ENCODE measurements around the gene DLGAP1. TPM values are rescaled to one million over a fixed set of nuclear protein-coding genes. Genes with fewer than 3 reads are reported as not detected.

The DLGAP1 gene
- total and polyA plus RNA-seq, 2 of the 8 experiments (the other 6 are each of a cell fraction or from before 2014, with no cell fraction given), result 11.8 to 16.9 TPM

DNA sequence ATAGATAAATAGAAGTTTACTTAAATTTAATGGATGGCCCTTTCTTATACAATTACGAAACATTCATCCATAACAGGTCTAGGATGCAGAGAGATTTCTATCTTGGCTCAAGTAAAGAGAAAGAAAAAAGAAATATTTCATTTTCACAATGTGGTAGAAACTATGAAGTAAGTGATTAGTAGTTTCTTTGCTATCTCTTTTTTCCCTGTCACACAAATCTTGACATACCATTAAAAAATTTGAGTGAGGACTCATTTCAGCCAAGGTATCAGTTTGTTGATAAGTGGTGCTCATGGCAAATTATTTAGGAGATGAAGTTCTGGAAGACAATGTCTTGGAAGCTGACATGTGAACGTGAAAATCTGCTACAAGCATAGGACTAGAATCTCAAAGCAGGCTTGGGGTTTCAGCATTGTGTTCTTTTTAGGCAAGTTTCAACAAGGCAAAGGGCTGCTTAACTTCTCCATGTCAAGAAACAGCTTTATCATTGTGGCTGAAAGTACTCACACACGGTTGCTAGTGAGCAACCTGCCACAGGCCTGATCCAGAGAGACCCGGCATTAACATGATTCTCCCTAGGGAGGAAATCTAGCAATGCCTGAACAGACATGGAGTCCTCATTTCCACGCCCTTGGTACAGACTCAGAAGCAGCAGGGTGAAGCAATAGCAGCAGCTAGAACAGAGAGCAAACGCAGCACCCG is 414.6 kb downstream of the DLGAP1 start:
- Histone ChIP-seq H3K18ac (ENCODE audit: extremely low read depth, low read length) (no peak overlapping the region), H2AFZ (ENCODE audit: low read length) (no peak overlapping the region), H3K14ac (ENCODE audit: insufficient read length) (no peak overlapping the region), H3K4me2 (ENCODE audit: insufficient read depth in 1 of 2, low read depth in 2 of 2, low read length in 2 of 2) (no peak overlapping the region), H3K36me3 (ENCODE audit: control insufficient read depth in 2 of 4, insufficient read depth in 4 of 4, low read length in 3 of 4) (no peaks in the 10 kb centered on the region), H2BK15ac (ENCODE audit: low read length) (no peak overlapping the region), H3K4me3 (ENCODE audit: extremely low read depth in 1 of 4, insufficient read depth in 2 of 4, low read depth in 3 of 4, low read length in 4 of 4) (no peak overlapping the region), H3K9me3 (ENCODE audit: insufficient read depth in 2 of 2, low read depth in 1 of 2, low read length in 1 of 2) (no peaks in the 10 kb centered on the region), H3K27ac (ENCODE audit: low read depth, low read length) (no peak overlapping the region), H3K56ac (replicated peaks; ENCODE audit: insufficient read length, low read depth, low read length) (no peak overlapping the region), H2BK5ac (ENCODE audit: low read depth, low read length) (no peak overlapping the region), H2BK120ac (replicated peaks; ENCODE audit: low read depth, low read length) (no peak overlapping the region), H2BK12ac (ENCODE audit: low read depth, low read length) (no peak overlapping the region), H3K23ac (ENCODE audit: insufficient read length) (no peak overlapping the region), H3K23me2 (ENCODE audit: low read depth, low read length) (no peaks in the 10 kb centered on the region), H3K9ac (replicated peaks in 1 of 4; ENCODE audit: extremely low read depth in 1 of 4, low read depth in 3 of 4, low read length in 3 of 4) (no peak overlapping the region), H2AK5ac (ENCODE audit: low read depth, low read length) (no peak overlapping the region), H3K27me3 (replicated peaks in 1 of 4; ENCODE audit: control insufficient read depth in 3 of 4, extremely low read depth in 1 of 4, insufficient read depth in 3 of 4, low read length in 3 of 4) (no peaks in the 10 kb centered on the region), H2BK20ac (ENCODE audit: low read length) (no peak overlapping the region), H4K20me1 (replicated peaks in 1 of 2; ENCODE audit: control insufficient read depth in 1 of 2, insufficient read depth in 2 of 2, low read length in 2 of 2) (no peaks in the 10 kb centered on the region), H4K91ac (replicated peaks; ENCODE audit: insufficient read length, low read length) (no peak overlapping the region), H3K4ac (replicated peaks; ENCODE audit: insufficient read length, low read depth, low read length) (no peak overlapping the region), H3K79me1 (ENCODE audit: low read depth, low read length) (no peaks in the 10 kb centered on the region), H4K8ac (ENCODE audit: extremely low read depth, insufficient read depth, low read length) (no peak overlapping the region), H3K79me2 (ENCODE audit: control insufficient read depth in 1 of 2, insufficient read depth in 2 of 2, low read length in 2 of 2) (no peaks in the 10 kb centered on the region), H4K5ac (ENCODE audit: insufficient read length, low read depth, low read length) (no peak overlapping the region), H3K4me1 (replicated peaks in 1 of 4; ENCODE audit: control insufficient read depth in 3 of 4, insufficient read depth in 4 of 4, low read length in 3 of 4) (peaks cover 0 to 2% (median 0%) of the 10 kb centered on the region in 4 experiments; a peak in 1 of 7 replicates)
- ChIA-PET POLR2A (ENCODE audit: partially characterized antibody) (interaction anchor here (1.8 kb wide), 1 partner anchor 13 kb away, joined by 4 read pairs; no protein-coding TSS in a partner anchor), CTCF (ENCODE audit: partially characterized antibody) (interaction anchor here (1.0 kb wide), 1 partner anchor 66 kb away, joined by 4 read pairs; no protein-coding TSS in a partner anchor)
- DNase-seq (ENCODE audit: low read depth in 1 of 2, low spot score in 2 of 2) (no peak), FAIRE-seq (no peak)
- 94% methylated on average over 7 of the region's 7 CpGs; no CpG with 5 or more reads in 1 of the 2 experiments for WGBS, 2 experiments (ENCODE audit: extremely low coverage in 1 of 2, insufficient coverage in 1 of 2, insufficient read length in 1 of 2, insufficient replicate concordance in 2 of 2, low coverage in 1 of 2, low lambda C conversion rate in 2 of 2, missing lambda C conversion rate in 1 of 2)
- TF ChIP-seq, protein P1, sequence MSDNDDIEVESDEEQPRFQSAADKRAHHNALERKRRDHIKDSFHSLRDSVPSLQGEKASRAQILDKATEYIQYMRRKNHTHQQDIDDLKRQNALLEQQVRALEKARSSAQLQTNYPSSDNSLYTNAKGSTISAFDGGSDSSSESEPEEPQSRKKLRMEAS (IDR thresholded peaks at IDR 0.05), result no peak
- TF ChIP-seq TEAD4 (IDR thresholded peaks at IDR 0.05; ENCODE audit: low read depth, low read length) (no peak), RBBP5 (IDR thresholded peaks at IDR 0.05; ENCODE audit: borderline replicate concordance, low read depth, low read length) (no peak), RXRA (IDR thresholded peaks at IDR 0.05; ENCODE audit: insufficient read depth, low read depth, low read length) (no peak), RNF2 (IDR thresholded peaks at IDR 0.05; ENCODE audit: borderline replicate concordance, low read depth, low read length, missing control alignments, poor library complexity, severe bottlenecking) (no peak), CBX5 (IDR thresholded peaks at IDR 0.05; ENCODE audit: low read depth, low read length) (no peak), EGR1 (IDR thresholded peaks at IDR 0.05; ENCODE audit: borderline replicate concordance, low read depth, low read length) (no peak), EP300 (IDR thresholded peaks at IDR 0.05; ENCODE audit: borderline replicate concordance in 1 of 2, low read depth in 2 of 2, low read length in 2 of 2) (no peak), GTF2F1 (IDR thresholded peaks at IDR 0.05; ENCODE audit: borderline replicate concordance, low read depth, low read length) (no peak), KDM4A (IDR thresholded peaks at IDR 0.05; ENCODE audit: low read depth, low read length, severe bottlenecking) (no peak), PHF8 (conservative IDR thresholded peaks at IDR 0.05; ENCODE audit: low read depth, low read length) (no peak), JUND (IDR thresholded peaks at IDR 0.05; ENCODE audit: low read length) (no peak)
